Glutamatergic neuron (in vitro differentiated cells): ENCODE measurements around the gene GRB14. TPM values are rescaled to one million over a fixed set of nuclear protein-coding genes. Genes with fewer than 3 reads are reported as not detected.

Experiments
- DNase-seq: peaks from one replicate; pipeline ENCODE4 v3.0.0; 2022
- H3K27ac Mint-ChIP-seq: one replicate; pipeline ENCODE4 v1.8.0; 2020; ENCODE audit warnings: mild to moderate bottlenecking, mixed read lengths, inconsistent platforms; ENCODE audit not compliant: unreplicated experiment
- H3K27me3 Mint-ChIP-seq: one replicate; pipeline ENCODE4 v1.8.0; 2020; ENCODE audit warnings: mild to moderate bottlenecking, moderate library complexity, mixed read lengths, inconsistent platforms; ENCODE audit not compliant: unreplicated experiment
- H3K36me3 Mint-ChIP-seq: one replicate; pipeline ENCODE4 v1.8.0; 2020; ENCODE audit warnings: mild to moderate bottlenecking, mixed read lengths, inconsistent platforms; ENCODE audit not compliant: unreplicated experiment
- H3K4me1 Mint-ChIP-seq: one replicate; pipeline ENCODE4 v1.8.0; 2020; ENCODE audit warnings: mild to moderate bottlenecking, low read depth, mixed read lengths, inconsistent platforms; ENCODE audit not compliant: unreplicated experiment
- H3K4me3 Mint-ChIP-seq: one replicate; pipeline ENCODE4 v1.8.0; 2020; ENCODE audit warnings: mild to moderate bottlenecking, mixed read lengths, inconsistent platforms; ENCODE audit not compliant: unreplicated experiment
- H3K9me3 Mint-ChIP-seq: one replicate; pipeline ENCODE4 v1.8.0; 2020; ENCODE audit warnings: mild to moderate bottlenecking, moderate library complexity, mixed read lengths, inconsistent platforms; ENCODE audit not compliant: unreplicated experiment
- total RNA-seq: library from RNA; stranded (reverse); fragmentation: NEBNext Ultra II Directional; extraction: Animal tissue kit (Norgen Biotek cat#: 25700); gene quantifications from one replicate; pipeline ENCODE4 v1.2.1, GENCODE V29; 2021; ENCODE audit not compliant: unreplicated experiment
- TF ChIP-seq, protein P1 (sequence below): fragments of 200-600 bp; sonication (generic); IDR thresholded peaks from one replicate; pipeline ENCODE4 v1.5.0; 2021; ENCODE audit not compliant: partially characterized antibody, unreplicated experiment

GRB14 gene
- total RNA-seq, 1 donor from 2014 or later, result 0.83 TPM

DNA sequence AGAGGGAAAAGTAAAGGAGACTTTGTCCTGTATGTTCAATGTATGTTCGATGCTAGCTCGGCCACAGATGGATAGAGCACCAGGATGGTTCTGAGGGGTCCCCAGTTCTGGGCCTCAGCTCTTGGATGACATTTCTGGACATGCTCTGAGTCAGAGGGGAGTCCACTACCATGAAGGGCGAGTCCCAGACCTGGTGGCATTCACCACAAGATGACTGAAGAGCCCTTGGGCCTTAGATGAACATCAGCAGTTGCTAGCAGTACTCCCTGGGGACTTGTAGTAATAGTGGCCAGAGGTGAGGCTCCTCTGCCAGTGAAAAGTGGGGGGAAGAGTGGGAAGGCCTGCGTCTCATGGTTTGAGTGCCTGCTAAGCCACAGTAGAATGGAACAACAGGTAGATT is 109.5 kb downstream of the GRB14 start:
- TF ChIP-seq, protein P1, sequence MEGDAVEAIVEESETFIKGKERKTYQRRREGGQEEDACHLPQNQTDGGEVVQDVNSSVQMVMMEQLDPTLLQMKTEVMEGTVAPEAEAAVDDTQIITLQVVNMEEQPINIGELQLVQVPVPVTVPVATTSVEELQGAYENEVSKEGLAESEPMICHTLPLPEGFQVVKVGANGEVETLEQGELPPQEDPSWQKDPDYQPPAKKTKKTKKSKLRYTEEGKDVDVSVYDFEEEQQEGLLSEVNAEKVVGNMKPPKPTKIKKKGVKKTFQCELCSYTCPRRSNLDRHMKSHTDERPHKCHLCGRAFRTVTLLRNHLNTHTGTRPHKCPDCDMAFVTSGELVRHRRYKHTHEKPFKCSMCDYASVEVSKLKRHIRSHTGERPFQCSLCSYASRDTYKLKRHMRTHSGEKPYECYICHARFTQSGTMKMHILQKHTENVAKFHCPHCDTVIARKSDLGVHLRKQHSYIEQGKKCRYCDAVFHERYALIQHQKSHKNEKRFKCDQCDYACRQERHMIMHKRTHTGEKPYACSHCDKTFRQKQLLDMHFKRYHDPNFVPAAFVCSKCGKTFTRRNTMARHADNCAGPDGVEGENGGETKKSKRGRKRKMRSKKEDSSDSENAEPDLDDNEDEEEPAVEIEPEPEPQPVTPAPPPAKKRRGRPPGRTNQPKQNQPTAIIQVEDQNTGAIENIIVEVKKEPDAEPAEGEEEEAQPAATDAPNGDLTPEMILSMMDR, result no peak
- Mint-ChIP-seq H3K36me3 (peaks cover 21% of the 10 kb centered on the region), H3K27ac (no peak overlapping the region), H3K4me1 (peaks cover 8% of the 10 kb centered on the region), H3K27me3 (peaks cover 2% of the 10 kb centered on the region), H3K9me3 (peaks cover 13% of the 10 kb centered on the region), H3K4me3 (no peak overlapping the region)
- DNase-seq, result no peak

DNA sequence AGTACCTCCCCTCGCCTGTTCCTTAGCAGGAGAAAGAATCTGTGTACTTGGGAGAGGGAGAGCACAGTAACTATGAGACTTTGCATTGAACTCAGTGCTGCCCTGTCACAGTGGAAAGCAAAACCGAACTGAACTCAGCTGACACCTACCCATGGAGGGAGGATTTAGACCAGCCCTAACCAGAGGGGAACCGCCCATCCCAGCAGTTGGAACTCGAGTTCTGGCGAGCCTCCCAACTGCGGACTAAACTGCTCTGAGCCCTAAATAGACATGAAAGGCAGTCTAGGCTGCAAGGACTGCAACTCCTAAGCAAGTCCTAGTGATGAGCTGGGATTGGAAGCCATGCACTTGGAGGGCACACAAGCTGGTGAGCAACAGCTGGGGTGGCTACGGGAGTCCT is 110.4 kb downstream of the GRB14 start:
- H3K9me3 Mint-ChIP-seq, result peaks cover 13% of the 10 kb centered on the region
- H3K4me1 Mint-ChIP-seq, result peaks cover 8% of the 10 kb centered on the region
- TF ChIP-seq, protein P1, result no peak
- no peak overlapping the region for H3K27ac Mint-ChIP-seq
- H3K36me3 Mint-ChIP-seq, result peaks cover 17% of the 10 kb centered on the region
- peaks cover 2% of the 10 kb centered on the region for H3K27me3 Mint-ChIP-seq
- no peak overlapping the region for H3K4me3 Mint-ChIP-seq
- DNase-seq, result no peak

DNA sequence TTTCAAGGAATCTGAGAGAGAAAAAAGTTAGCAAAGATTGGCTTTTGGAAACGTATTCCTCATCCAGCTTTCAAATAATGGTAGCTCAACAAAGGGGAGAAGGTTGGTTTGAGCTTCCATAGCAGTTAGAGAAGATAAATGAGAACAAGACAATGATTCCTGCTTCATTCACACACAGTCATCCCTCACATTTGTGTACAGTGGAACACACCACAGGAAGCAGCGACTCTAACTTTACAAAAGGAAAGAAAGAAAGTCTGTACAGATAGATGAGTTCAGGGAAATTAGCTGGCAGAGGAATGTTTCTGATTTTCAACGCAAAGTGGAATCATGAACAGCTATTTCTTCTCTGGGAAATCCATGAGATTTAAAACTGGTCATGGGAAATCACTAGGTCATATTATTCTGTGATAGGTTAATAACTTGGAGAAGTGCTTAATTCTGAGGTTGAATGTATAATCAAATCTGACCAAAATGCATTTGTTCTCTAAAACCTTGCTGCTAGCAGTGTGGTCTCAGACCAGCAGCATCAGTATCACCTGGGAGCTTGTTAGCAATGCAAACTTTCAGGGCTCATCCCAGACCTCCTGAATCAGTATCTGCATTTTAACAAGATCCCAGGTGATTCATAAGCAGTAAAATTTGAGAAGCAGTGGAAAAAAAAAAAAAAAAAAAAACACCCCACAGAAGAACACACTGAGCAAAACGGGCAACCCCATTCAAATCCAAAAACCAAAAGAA is 112.0 kb downstream of the GRB14 start:
- Mint-ChIP-seq H3K4me3 (no peak overlapping the region), H3K27me3 (no peaks in the 10 kb centered on the region), H3K9me3 (peaks cover 7% of the 10 kb centered on the region), H3K4me1 (peaks cover 8% of the 10 kb centered on the region), H3K27ac (no peak overlapping the region), H3K36me3 (peaks cover 5% of the 10 kb centered on the region)
- TF ChIP-seq, protein P1, result no peak
- DNase-seq, result no peak

DNA sequence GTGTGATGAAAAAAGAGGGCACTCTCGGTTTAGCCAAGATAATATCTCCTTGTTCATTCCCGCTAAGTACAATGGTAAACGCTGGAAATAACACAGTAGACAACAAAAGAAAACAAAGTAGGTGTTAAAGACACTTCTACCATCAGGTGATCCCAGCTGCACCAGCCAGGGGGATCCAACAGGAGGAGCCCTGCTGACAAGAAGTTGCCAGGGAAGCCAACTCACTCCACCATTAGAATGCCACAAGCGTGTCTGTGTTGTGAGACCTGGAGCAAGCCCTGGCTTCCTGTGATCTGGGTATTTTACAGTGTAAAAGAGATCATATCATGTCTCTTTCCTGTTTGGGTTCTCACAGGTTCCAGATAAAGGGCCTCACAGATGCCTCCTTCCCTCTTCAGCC is 117.0 kb downstream of the GRB14 start:
- Mint-ChIP-seq H3K4me3 (no peak overlapping the region), H3K9me3 (no peaks in the 10 kb centered on the region), H3K36me3 (no peaks in the 10 kb centered on the region), H3K27ac (no peak overlapping the region), H3K27me3 (no peaks in the 10 kb centered on the region), H3K4me1 (no peaks in the 10 kb centered on the region)
- no peak for DNase-seq
- TF ChIP-seq, protein P1, result no peak

DNA sequence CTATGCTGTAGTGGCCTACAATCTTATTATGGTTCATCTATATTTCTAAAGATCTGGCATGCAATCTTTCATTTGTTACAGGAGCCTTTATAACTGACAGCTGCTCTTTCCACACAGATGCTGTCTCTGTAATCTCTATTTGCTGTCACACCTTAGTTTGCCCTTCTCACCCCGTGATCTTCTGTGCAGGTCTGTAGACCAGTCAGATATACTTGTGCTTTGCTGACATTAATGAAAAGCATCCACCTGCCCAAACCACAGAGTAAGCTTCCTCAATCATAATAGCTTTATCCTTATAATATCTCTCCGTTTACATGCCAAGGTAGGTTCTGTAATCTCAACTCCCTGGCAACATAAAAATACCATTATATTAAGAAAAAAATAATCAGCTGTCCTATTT is 122.4 kb downstream of the GRB14 start:
- no peak for DNase-seq
- Mint-ChIP-seq H3K27me3 (no peaks in the 10 kb centered on the region), H3K9me3 (no peaks in the 10 kb centered on the region), H3K4me1 (peaks cover 2% of the 10 kb centered on the region), H3K36me3 (no peaks in the 10 kb centered on the region), H3K27ac (no peak overlapping the region), H3K4me3 (no peak overlapping the region)
- TF ChIP-seq, protein P1, result no peak
